Endothelial cell of umbilical vein (primary cell): ENCODE measurements around the gene AUTS2. TPM values are rescaled to one million over a fixed set of nuclear protein-coding genes. Genes with fewer than 3 reads are reported as not detected.

Experiments used
- BruUV-seq: library from RNA; stranded (reverse); fragments of 400-500 nt; replicated peaks from 2 replicates; lab custom pipeline; 2021; lab: Mats Ljungman, UMichigan
- CTCF ChIA-PET: fragments of 300-600, 350-600 bp; sonication (Branson Sonifier 250); formaldehyde crosslinking; loops from one replicate; lab custom pipeline; 2021; ENCODE audit warnings: antibody characterized with exemption, inconsistent platforms; lab: Charles Lee
- POLR2A ChIA-PET: fragments of 300-600, 350-600 bp; sonication (Branson Sonifier 250); formaldehyde crosslinking; loops from one replicate; lab custom pipeline; 2021; ENCODE audit warnings: antibody characterized with exemption, inconsistent platforms; lab: Charles Lee
- DNase-seq: peaks from one replicate; pipeline ENCODE4 v3.0.0-alpha.2; 2011; ENCODE audit warnings: low read depth, low spot score
- FAIRE-seq: peaks from 2 replicates; lab custom pipeline; 2011; peaks lifted over from hg19 to GRCh38; lab: Jason Lieb, UNC
- H2AFZ ChIP-seq: 2 replicates; pipeline ENCODE4 v1.6.0; 2012; ENCODE audit warnings: low read depth, low read length, control low read depth, inconsistent platforms
- H3K27ac ChIP-seq: 2 replicates; pipeline ENCODE4 v1.5.1; 2011; ENCODE audit warnings: low read depth, mild to moderate bottlenecking, control low read depth, low read length, moderate library complexity; ENCODE audit not compliant: insufficient read depth
- H3K27me3 ChIP-seq, 2 experiments: 2 replicates each; pipeline versions ENCODE4 v1.6.0 to v1.6.1; 2011; ENCODE audit warnings: low read length in 2 of 2, mixed read lengths in 1 of 2; ENCODE audit not compliant: control insufficient read depth in 2 of 2, insufficient read depth in 2 of 2
- H3K36me3 ChIP-seq, 2 experiments: 2 replicates in 1 of 2; 3 replicates in 1 of 2; pipeline ENCODE4 v1.5.1; 2011; ENCODE audit warnings: low read length in 2 of 2, mild to moderate bottlenecking in 1 of 2, moderate library complexity in 1 of 2; ENCODE audit not compliant: control insufficient read depth in 2 of 2, insufficient read depth in 2 of 2; ENCODE audit errors: extremely low read depth in 1 of 2
- H3K4me1 ChIP-seq: 3 replicates; pipeline ENCODE4 v1.5.1; 2011; ENCODE audit warnings: mild to moderate bottlenecking, low read length; ENCODE audit not compliant: control insufficient read depth, insufficient read depth; ENCODE audit errors: extremely low read depth
- H3K4me2 ChIP-seq: 2 replicates; pipeline ENCODE4 v1.6.1; 2011; ENCODE audit warnings: low read length, control low read depth, mixed read lengths; ENCODE audit not compliant: insufficient read depth
- H3K4me3 ChIP-seq, 3 experiments: fragments of 200-600 bp in 1 of 3; sonication (generic), shearing (Covaris generic) in 1 of 3; replicated peaks in 1 of 3; 2 replicates each; pipeline ENCODE4 v1.5.1; 2011 to 2016; ENCODE audit warnings: control low read depth in 3 of 3, low read length in 3 of 3, mild to moderate bottlenecking in 2 of 3, inconsistent platforms in 1 of 3, low read depth in 1 of 3, moderate library complexity in 1 of 3; ENCODE audit not compliant: insufficient read depth in 1 of 3
- H3K79me2 ChIP-seq: 2 replicates; pipeline ENCODE4 v1.6.0; 2012; ENCODE audit warnings: low read length, inconsistent platforms; ENCODE audit not compliant: control insufficient read depth, insufficient read depth
- H3K9ac ChIP-seq: replicated peaks from 2 replicates; pipeline ENCODE3; 2011; ENCODE audit warnings: low read length, control low read depth; ENCODE audit not compliant: insufficient read depth; ENCODE audit errors: extremely low read depth
- H3K9me1 ChIP-seq: replicated peaks from 3 replicates; pipeline ENCODE4 v1.6.0; 2011; ENCODE audit warnings: mild to moderate bottlenecking, low read length; ENCODE audit not compliant: control insufficient read depth, insufficient read depth; ENCODE audit errors: extremely low read depth
- H3K9me3 ChIP-seq: replicated peaks from 2 replicates; pipeline ENCODE4 v1.5.1; 2012; ENCODE audit warnings: low read length, inconsistent platforms; ENCODE audit not compliant: control insufficient read depth, insufficient read depth
- H4K20me1 ChIP-seq: replicated peaks from 2 replicates; pipeline ENCODE3; 2011; ENCODE audit warnings: mild to moderate bottlenecking, low read length; ENCODE audit not compliant: control insufficient read depth, insufficient read depth; ENCODE audit errors: extremely low read depth
- EZH2 ChIP-seq: IDR thresholded peaks from 2 replicates; pipeline ENCODE4 v1.6.1; 2012; ENCODE audit warnings: borderline replicate concordance, low read depth, mild to moderate bottlenecking, moderate library complexity, low read length, inconsistent platforms; ENCODE audit not compliant: severe bottlenecking
- FOS ChIP-seq: IDR thresholded peaks from 2 replicates; pipeline ENCODE4 v1.6.1; 2011; ENCODE audit warnings: mild to moderate bottlenecking, low read length, moderate library complexity, borderline replicate concordance; ENCODE audit not compliant: insufficient read depth
- GATA2 ChIP-seq: IDR thresholded peaks from 2 replicates; pipeline ENCODE4 v1.7.0; 2011; ENCODE audit warnings: low read depth, mild to moderate bottlenecking, moderate library complexity, mixed read lengths, low read length; ENCODE audit not compliant: insufficient read length, insufficient read depth
- JUN ChIP-seq: IDR thresholded peaks from 2 replicates; pipeline ENCODE4 v1.6.1; 2011; ENCODE audit warnings: borderline replicate concordance, low read depth; ENCODE audit not compliant: insufficient read length, insufficient read depth
- MYC ChIP-seq: IDR thresholded peaks from one replicate; pipeline ENCODE4 v1.6.1; 2011; ENCODE audit warnings: mild to moderate bottlenecking, low read depth, low read length
- POLR2A ChIP-seq: IDR thresholded peaks from 2 replicates; pipeline ENCODE4 v1.6.1; 2012; ENCODE audit warnings: low read depth, mild to moderate bottlenecking, control low read depth, low read length
- POLR2AphosphoS5 ChIP-seq: IDR thresholded peaks from 2 replicates; pipeline ENCODE4 v1.6.1; 2012; ENCODE audit warnings: low read depth, mild to moderate bottlenecking, control low read depth, low read length, moderate library complexity; ENCODE audit not compliant: insufficient read depth
- dilution Hi-C: fragments of 300-500 bp; cut with MboI; formaldehyde crosslinking; loops from one replicate; pipeline ENCODE4 v1.15.0; 2019; ENCODE audit warnings: low sequenced_read_pairs; ENCODE audit not compliant: extremely low pct_ligation_motif_present
- intact Hi-C: fragments of 100-400 bp; cut with micrococcal nuclease; formaldehyde crosslinking; loops from one replicate; pipeline ENCODE4 v1.10.0; 2022
- polyA plus RNA-seq, 4 experiments: library from polyadenylated mRNA; depleted of rRNA in 3 of 4; stranded (reverse) in 3 of 4; unstranded in 1 of 4; fragments of >200 nt; gene quantifications; 2 replicates each; pipeline versions ENCODE4 v1.2.1 to v1.2.3, GENCODE V29; 2011 to 2012; ENCODE audit warnings: missing spikeins in 1 of 4
- total RNA-seq: library from RNA; stranded (reverse); gene quantifications from 2 replicates; pipeline ENCODE4 v1.2.3, GENCODE V29; 2021
- TF ChIP-seq, protein P1 (sequence below): IDR thresholded peaks from 2 replicates; pipeline ENCODE4 v1.6.1; 2011; ENCODE audit not compliant: insufficient read depth, insufficient read length
- TF ChIP-seq, protein P2 (sequence below), 2 donors: IDR thresholded peaks; 1 replicate in 1 of 2; 2 replicates in 1 of 2; pipeline ENCODE4 v1.5.1; 2011; ENCODE audit warnings: low read length in 2 of 2, mild to moderate bottlenecking in 2 of 2, moderate library complexity in 2 of 2, control low read depth in 1 of 2, inconsistent platforms in 1 of 2, low read depth in 1 of 2; ENCODE audit not compliant: insufficient read depth in 1 of 2; ENCODE audit errors: extremely low read depth in 1 of 2

AUTS2 gene
- total and polyA plus RNA-seq, 2 donors (not counting 3 experiments of a cell fraction or from before 2014, with no cell fraction given), result 0.59 to 8.0 TPM

DNA sequence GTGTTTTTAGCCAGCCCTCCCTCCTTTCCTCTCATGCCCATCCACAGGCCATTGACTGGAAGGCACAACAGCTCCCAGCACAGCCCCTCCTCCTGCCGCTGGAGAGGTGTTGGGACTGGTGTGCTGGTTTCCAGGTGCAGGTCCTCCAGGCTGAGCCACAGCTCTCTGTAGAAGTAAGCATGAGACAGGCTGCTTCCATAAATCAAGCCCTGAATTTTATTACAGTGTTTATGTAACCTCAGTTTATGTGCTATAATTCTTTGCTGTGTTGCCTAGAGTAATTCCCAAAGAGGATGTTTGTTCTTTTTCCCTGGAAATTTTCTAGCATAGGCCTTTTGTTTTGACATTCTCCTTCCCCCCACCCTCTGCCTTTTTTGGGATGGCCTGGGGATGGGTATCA is 445.8 kb downstream of the AUTS2 start:
- BruUV-seq, result no TSS peak
- H3K4me1 ChIP-seq, result no peaks in the 10 kb centered on the region
- dilution Hi-C loops (no loop called here), intact Hi-C loops (no loop called here)
- no peaks in the 10 kb centered on the region for H4K20me1 ChIP-seq
- H2AFZ ChIP-seq, result no peak overlapping the region
- TF ChIP-seq, protein P1, sequence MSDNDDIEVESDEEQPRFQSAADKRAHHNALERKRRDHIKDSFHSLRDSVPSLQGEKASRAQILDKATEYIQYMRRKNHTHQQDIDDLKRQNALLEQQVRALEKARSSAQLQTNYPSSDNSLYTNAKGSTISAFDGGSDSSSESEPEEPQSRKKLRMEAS, result no peak
- TF ChIP-seq POLR2AphosphoS5 (no peak), FOS (no peak), POLR2A (no peak), GATA2 (no peak), EZH2 (no peak), MYC (no peak), JUN (no peak)
- TF ChIP-seq, protein P2, sequence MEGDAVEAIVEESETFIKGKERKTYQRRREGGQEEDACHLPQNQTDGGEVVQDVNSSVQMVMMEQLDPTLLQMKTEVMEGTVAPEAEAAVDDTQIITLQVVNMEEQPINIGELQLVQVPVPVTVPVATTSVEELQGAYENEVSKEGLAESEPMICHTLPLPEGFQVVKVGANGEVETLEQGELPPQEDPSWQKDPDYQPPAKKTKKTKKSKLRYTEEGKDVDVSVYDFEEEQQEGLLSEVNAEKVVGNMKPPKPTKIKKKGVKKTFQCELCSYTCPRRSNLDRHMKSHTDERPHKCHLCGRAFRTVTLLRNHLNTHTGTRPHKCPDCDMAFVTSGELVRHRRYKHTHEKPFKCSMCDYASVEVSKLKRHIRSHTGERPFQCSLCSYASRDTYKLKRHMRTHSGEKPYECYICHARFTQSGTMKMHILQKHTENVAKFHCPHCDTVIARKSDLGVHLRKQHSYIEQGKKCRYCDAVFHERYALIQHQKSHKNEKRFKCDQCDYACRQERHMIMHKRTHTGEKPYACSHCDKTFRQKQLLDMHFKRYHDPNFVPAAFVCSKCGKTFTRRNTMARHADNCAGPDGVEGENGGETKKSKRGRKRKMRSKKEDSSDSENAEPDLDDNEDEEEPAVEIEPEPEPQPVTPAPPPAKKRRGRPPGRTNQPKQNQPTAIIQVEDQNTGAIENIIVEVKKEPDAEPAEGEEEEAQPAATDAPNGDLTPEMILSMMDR (IDR thresholded peaks at IDR 0.05; ENCODE audit: extremely low read depth in 1 of 2, insufficient read depth in 1 of 2, low read depth in 1 of 2, low read length in 2 of 2), result no peak
- DNase-seq, result no peak
- no peak overlapping the region for H3K9ac ChIP-seq
- H3K4me3 ChIP-seq, result no peak overlapping the region
- FAIRE-seq, result no peak
- CTCF ChIA-PET, result no interaction called here
- POLR2A ChIA-PET, result no interaction called here
- no peak overlapping the region for H3K4me2 ChIP-seq
- no peaks in the 10 kb centered on the region for H3K27me3 ChIP-seq
- no peaks in the 10 kb centered on the region for H3K79me2 ChIP-seq
- H3K36me3 ChIP-seq, result no peaks in the 10 kb centered on the region
- H3K9me3 ChIP-seq, result no peaks in the 10 kb centered on the region
- H3K9me1 ChIP-seq, result no peaks in the 10 kb centered on the region
- no peak overlapping the region for H3K27ac ChIP-seq
